PFSK-1 (cell line): Measurements from ENCODE around the gene TTC16.

Source experiments
- FOXP2 ChIP-seq: optimal IDR thresholded peaks from 2 replicates; pipeline ENCODE3; 2011; ENCODE audit warnings: borderline replicate concordance, control low read depth, inconsistent platforms; ENCODE audit not compliant: insufficient read depth; ENCODE audit errors: extremely low read length, extremely low read depth
- POLR2AphosphoS5 ChIP-seq: IDR thresholded peaks from 2 replicates; pipeline ENCODE4 v1.6.1; 2012; ENCODE audit warnings: low read depth, mild to moderate bottlenecking, control low read depth, low read length, moderate library complexity
- REST ChIP-seq, 2 experiments: IDR thresholded peaks; 2 replicates each; pipeline versions ENCODE4 v1.6.1 to v1.8.0; 2011 to 2012; ENCODE audit warnings: low read depth in 2 of 2, low read length in 2 of 2, control low read depth in 1 of 2, inconsistent platforms in 1 of 2, mild to moderate bottlenecking in 1 of 2, moderate library complexity in 1 of 2; ENCODE audit not compliant: insufficient read depth in 1 of 2
- SIN3A ChIP-seq: IDR thresholded peaks from 2 replicates; pipeline ENCODE4 v1.6.1; 2012; ENCODE audit warnings: mild to moderate bottlenecking, low read length, moderate library complexity, borderline replicate concordance; ENCODE audit not compliant: insufficient read depth
- TAF1 ChIP-seq: IDR thresholded peaks from 2 replicates; pipeline ENCODE4 v1.6.1; 2012; ENCODE audit warnings: low read length, control low read depth, borderline replicate concordance; ENCODE audit not compliant: insufficient read depth

The TTC16 gene

GRCh38 chr9:127746959-127747569 lies 31.2 kb downstream of the TTC16 start:
- TF ChIP-seq POLR2AphosphoS5: no peak
- no peak for TF ChIP-seq TAF1
- no peak for TF ChIP-seq SIN3A

GRCh38 chr9:127749090-127749787 lies 33.4 kb downstream of the TTC16 start:
- TF ChIP-seq TAF1 (no peak), FOXP2 (no peak), POLR2AphosphoS5 (no peak), SIN3A (no peak), REST (IDR thresholded peaks at IDR 0.05; ENCODE audit: insufficient read depth in 1 of 2, low read depth in 2 of 2, low read length in 2 of 2) (no peak)

GRCh38 chr9:127751269-127752054 lies 35.6 kb downstream of the TTC16 start:
- TF ChIP-seq REST (IDR thresholded peaks at IDR 0.05; ENCODE audit: insufficient read depth in 1 of 2, low read depth in 2 of 2, low read length in 2 of 2) (peak; percentile 96 to 97), TAF1 (no peak), FOXP2 (no peak), SIN3A (peak; percentile 17; the same call in 1 of the 2 replicates), POLR2AphosphoS5 (no peak)

GRCh38 chr9:127753148-127753547 lies 37.3 kb downstream of the TTC16 start:
- TF ChIP-seq POLR2AphosphoS5 (no peak), SIN3A (no peak), TAF1 (no peak), FOXP2 (no peak), REST (IDR thresholded peaks at IDR 0.05; ENCODE audit: insufficient read depth in 1 of 2, low read depth in 2 of 2, low read length in 2 of 2) (no peak)

GRCh38 chr9:127753622-127754021 lies 37.7 kb downstream of the TTC16 start:
- TF ChIP-seq FOXP2 (no peak), TAF1 (no peak), SIN3A (no peak), POLR2AphosphoS5 (no peak), REST (IDR thresholded peaks at IDR 0.05; ENCODE audit: insufficient read depth in 1 of 2, low read depth in 2 of 2, low read length in 2 of 2) (no peak)
